ENCODE results near the gene CCDC24.

Gene CCDC24

DNA sequence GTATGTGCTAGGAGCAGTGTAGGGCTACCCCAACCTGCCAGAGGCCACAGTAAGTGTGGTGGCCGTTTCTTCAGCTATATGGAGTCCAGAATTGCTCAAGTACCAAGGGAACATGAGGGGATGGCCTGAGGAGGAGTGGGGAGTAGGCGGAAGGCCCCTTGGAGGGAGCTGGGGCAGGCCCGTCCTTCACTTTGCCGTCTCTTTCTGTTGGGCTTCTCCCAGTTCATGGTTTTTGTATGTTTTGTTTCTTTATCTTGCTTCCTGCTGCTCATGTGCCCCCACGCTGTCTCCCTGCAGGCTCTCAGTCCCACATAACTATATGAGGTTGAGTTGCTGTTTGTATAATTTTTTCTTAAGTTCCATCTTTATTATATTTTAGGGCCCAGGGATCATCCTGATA, 27.5 kb upstream of the CCDC24 start:
- DNase-seq: no peak

DNA sequence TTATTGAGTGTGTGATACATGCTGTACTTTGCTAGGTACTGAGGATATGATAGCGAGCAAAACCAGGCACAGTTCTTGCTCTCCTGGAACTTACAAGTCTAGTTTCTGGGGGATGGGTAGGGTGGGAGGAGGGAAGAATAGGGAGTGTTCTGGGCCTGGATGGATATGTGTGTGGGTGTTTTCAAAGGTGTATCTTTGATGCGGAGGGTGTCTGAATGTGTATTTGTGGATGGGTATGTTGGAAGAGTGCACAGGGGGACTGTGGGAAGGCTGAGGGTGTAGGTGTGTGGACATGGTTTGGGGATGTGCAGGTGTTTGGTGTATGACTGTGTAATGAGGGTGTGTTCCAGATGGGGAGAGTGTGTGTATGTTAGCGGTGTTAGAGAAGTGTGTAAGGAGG, 26.1 kb upstream of the CCDC24 start:
- no peak for DNase-seq

DNA sequence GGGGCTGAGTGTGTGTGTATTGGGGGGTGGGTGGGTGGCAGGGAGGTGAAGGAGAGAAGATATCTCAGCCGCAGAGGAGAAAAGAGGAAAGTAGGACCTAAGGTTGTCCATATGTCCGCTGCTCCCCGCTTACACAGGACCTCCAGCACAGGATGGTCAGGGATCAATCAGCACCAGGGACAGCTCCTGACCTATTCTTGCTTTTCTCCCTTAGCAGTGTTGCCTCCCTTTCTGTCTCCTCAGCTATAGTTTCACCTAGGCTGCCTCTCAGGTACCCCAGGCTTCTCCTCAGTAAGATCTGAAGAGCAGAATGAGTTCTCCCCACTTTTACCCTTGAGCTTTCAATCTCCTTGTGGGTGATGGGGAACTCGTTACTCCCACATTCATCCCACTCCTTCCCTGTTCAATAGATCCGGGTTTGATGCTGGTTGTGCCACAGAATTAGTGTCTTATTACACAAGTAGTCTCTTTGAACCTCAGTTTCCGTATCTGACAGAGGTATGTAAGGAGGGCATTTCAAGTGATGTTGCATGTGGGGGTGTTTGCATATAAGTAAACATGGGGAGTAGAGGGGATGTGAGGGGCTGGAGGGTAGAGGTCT, 23.0 kb upstream of the CCDC24 start:
- DNase-seq: no peak

DNA sequence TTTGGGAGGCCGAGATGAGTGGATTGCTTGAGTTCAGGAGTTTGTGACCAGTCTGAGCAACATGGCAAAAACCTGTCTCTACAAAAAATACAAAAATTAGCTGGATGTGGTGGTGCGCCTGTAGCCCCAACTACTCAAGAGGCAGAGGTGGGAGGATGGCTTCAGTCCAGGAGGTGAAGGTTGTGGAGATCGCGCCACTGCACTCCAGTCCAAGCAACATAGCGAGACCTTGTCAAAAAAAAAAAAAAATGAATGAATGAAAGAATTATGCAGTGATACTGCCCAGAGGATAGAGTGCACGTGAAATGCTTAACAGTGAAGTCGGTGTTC, 22.0 kb upstream of the CCDC24 start:
- no peak for DNase-seq

DNA sequence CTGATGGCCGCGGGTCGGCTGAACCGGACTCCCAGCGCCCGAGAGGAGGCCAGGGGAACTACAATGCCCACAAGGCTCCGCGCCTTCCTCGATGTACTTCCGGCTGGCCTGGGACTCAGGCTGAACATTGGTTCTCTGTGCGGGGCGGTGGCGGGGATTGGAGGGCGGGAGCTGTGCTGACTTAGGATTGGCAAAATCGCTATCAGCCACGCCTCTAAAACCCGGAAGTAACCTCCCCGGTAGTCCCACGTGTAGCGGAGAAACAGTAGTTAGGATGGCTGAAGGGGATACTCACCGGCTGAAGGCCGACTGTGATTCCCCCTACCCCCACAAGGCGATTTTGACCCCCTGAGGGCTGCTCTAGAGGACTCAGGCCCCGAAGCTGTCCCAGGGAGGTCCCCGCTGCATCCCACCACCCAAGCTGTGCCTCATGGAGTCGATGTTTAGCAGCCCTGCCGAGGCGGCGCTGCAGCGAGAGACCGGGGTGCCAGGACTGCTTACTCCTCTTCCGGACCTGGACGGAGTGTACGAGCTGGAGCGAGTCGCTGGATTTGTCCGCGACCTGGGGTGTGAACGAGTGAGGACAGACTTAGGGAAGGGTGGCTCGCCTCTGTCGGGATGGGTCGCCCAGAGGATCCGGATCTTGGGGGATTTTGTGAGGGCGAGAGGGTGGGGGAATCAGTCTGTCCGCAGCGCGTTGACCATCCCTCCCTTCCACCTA, 21.5 kb upstream of the CCDC24 start, which contains the start of gene DPH2:
Gene DPH2, plus strand, starts transcription at position 265 of the 721 bp plus-strand sequence. Its CDS starts 166 bp downstream, at position 431.
- peak; percentile 95 for DNase-seq

DNA sequence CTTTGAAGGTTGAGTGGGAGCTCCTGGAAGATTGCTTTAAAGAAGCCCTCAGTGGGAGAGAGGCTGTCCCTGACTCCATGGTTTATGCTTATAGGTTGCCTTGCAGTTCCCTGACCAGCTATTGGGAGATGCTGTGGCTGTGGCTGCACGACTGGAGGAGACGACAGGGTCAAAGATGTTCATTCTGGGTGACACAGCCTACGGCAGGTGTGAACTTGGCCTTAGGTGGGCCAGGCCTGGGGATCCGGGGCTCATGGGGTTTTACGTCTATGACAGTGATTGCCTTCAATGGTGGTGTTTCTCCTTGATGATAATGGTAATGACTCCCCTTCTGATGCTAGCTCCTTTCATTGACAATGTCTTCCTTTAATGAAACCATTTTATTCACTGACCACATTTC, 20.9 kb upstream of the CCDC24 start:
- no peak for DNase-seq

DNA sequence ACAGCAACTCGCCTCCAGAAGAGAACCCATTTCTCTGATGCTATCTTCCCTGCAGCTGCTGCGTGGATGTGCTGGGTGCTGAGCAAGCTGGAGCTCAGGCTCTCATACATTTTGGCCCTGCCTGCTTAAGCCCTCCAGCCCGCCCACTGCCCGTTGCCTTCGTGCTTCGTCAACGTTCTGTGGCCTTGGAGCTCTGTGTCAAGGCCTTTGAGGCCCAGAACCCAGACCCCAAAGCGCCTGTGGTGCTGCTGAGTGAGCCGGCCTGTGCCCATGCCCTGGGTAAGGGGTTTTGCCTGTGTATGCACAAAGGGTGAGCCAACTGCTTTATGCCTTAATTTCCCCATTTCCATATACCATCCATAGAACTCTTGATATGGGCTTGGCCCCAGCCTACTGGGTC, 20.5 kb upstream of the CCDC24 start:
- DNase-seq: no peak

DNA sequence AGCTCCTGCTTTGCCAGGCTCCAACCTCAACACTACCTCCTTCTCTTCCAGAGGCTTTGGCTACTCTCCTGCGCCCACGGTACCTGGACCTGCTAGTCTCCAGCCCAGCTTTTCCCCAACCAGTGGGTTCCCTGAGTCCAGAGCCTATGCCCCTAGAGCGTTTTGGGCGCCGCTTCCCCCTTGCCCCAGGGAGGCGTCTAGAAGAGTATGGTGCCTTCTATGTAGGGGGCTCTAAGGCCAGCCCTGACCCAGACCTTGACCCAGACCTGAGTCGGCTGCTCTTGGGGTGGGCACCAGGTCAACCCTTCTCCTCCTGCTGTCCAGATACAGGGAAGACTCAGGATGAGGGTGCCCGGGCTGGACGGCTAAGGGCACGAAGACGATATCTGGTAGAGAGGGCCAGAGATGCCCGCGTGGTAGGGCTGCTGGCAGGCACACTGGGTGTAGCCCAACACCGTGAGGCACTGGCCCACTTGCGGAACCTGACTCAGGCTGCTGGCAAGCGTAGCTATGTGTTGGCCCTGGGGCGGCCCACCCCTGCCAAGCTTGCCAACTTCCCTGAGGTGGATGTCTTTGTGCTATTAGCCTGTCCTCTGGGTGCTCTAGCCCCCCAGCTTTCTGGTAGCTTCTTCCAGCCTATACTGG, 19.9 kb upstream of the CCDC24 start:
- DNase-seq: no peak

DNA sequence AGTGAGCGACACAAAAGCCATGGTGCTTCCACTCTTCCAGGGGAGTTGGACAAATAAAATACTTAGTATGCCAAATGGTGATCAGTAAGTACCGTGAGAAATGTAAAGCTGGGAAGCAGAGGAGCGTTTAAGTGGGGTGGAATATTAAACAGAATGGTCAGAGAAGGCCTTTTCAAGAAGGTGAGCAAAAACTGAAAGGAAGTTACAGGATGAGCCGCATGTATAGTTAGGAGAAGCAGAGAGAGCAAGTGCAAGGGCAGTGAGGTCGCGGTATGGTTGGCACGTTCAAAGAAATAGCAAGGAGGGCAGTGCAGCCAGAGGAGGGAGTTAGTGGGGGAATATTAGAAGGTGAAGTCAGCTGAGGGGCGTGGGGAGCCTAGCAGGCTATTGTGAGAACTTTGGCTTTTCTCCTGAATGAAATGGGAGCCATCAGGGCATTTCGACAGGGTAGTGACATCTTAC, 17.4 kb upstream of the CCDC24 start:
- no peak for DNase-seq

DNA sequence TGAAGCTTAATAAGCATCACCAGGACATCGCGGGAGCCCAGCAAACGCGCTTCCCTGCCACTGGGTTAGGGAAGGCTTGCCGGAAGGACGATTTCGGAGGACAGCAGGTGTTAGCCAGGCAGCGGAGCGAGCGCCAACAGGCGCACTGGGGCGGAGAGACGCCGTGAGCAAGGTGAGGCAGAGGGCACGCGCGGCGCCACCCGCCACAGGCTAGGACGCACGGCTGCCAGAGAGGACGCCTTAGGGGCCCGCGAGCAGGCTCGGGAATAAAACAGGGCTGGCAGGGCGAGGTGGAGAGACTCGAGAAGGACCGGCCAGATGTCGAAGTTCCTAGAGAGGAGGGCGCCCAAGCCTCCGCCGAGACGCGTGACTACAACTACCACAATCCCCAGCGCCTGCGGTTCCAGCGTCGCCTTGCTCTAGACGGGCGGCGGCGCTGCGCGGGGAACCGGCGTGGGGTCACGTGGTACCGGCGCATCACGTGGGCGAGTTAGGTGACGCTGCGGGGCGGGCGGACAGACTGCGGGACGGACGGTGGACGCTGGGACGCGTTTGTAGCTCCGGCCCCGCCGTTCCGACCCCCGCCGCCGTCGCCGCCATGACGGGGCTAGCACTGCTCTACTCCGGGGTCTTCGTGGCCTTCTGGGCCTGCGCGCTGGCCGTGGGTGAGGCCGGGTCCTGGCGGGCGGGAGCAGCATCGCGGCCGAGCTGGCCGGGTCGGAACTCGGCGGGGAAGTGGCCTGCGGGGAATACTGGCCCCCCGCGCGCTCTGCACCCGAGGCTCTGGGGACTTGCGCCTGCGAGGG, 16.8 kb upstream of the CCDC24 start, which contains the start of gene ATP6V0B:
Gene ATP6V0B, plus strand, starts transcription at position 518 of the 806 bp plus-strand sequence. Its CDS starts 81 bp downstream, at position 599.
- peak; percentile 91 for DNase-seq

DNA sequence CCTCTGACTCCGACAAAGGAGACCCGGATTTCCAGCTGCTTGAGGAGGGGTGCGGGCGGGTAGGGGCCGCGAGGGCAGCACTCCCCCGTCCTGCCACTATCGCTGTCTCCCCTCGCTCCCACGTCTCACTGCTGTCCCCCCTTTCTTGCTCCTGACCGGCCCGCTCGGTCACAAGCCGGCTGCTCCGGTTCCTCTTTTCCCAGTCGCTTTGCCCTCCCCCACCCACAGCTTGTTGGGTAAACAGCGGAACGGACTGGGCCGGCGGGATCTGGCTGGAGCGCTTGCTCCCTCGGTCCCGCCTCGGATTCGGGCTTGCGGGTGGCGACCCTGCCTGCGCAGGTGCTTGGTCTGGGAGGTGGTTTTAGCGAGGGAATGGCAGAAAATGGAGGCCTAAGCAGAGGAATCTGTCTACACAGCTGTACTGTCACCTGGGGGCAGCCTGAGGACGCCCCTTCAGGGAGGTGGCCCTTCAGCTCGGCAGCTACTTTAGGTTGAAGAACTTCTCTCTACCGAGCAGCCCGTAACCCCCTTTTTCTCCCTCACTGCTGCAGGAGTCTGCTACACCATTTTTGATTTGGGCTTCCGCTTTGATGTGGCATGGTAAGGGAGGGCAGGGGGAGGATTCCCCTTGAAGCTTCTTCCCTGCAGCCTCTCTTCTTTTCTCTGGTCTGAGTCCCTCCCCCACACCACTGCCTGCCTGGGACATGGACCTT, 16.0 kb upstream of the CCDC24 start:
- DNase-seq: no peak

DNA sequence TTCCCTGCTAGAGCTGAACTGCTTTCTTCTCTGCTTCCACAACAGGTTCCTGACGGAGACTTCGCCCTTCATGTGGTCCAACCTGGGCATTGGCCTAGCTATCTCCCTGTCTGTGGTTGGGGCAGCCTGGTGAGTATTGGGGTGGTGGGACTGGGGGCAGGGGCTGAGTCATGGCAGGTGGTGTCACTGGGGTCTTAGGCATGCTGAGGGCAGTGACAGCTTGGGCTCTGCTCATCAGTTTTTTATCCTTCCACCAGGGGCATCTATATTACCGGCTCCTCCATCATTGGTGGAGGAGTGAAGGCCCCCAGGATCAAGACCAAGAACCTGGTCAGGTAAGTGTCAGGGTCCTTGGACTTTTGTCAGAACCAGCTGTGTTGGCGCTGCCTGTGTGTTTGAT, 15.4 kb upstream of the CCDC24 start:
- DNase-seq: no peak

DNA sequence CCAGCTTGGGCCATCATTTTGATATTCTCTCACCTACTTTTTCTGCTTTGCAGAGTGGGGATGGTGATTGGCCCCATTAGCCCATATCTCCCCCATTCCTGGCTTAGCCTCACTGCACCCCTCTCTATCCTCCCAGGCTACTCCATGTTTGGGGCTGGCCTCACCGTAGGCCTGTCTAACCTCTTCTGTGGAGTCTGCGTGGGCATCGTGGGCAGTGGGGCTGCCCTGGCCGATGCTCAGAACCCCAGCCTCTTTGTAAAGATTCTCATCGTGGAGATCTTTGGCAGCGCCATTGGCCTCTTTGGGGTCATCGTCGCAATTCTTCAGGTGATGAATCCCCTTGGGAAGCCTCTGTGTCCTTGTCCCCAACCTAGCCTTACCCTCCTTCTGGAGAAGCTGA, 14.5 kb upstream of the CCDC24 start:
- DNase-seq: no peak

DNA sequence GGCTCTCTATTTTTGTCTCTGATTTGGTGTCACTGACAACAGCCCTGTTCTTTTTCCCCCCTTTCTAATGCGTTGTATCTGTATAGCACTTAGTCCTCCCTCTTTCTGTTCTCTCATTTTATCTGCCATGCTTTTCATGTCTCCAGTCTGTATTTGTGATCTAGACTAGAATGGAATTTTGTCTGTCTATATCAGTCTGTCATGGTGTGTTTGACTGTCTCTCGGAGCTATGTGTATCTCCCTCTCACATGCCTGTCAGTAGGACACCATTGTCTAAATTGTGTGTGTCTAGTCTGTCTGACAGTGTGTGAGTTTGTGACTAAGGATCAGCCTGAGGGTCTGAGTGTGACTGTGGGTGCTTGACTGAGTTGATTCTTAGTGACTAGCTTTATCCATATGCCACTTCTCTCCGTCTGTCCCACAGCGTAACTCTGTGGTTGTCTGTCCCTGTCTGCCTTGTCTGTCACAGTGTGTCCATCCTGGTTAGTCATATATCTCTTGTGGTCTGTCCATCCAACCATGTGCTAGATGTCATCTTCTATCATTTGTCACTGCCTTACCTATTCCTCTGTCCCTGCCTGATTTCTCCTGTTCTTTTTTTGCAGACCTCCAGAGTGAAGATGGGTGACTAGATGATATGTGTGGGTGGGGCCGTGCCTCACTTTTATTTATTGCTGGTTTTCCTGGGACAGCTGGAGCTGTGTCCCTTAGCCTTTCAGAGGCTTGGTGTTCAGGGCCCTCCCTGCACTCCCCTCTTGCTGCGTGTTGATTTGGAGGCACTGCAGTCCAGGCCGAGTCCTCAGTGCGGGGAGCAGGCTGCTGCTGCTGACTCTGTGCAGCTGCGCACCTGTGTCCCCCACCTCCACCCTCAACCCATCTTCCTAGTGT, 13.8 kb upstream of the CCDC24 start:
- DNase-seq: no peak

DNA sequence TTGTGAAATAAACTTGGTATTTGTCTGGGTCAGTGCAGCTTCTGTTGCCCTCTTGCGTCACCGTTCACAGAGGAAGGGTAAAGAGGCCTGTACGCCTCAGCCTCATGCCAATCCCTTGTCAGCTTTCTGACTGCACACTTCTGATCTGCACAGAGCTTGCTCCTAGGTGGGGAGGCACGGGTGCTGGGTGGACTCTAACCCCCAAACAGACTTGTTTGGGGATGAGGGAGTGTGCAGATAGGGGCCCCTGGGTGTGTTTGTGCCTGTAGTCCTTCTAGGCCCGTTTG, 13.2 kb upstream of the CCDC24 start:
- DNase-seq: no peak

DNA sequence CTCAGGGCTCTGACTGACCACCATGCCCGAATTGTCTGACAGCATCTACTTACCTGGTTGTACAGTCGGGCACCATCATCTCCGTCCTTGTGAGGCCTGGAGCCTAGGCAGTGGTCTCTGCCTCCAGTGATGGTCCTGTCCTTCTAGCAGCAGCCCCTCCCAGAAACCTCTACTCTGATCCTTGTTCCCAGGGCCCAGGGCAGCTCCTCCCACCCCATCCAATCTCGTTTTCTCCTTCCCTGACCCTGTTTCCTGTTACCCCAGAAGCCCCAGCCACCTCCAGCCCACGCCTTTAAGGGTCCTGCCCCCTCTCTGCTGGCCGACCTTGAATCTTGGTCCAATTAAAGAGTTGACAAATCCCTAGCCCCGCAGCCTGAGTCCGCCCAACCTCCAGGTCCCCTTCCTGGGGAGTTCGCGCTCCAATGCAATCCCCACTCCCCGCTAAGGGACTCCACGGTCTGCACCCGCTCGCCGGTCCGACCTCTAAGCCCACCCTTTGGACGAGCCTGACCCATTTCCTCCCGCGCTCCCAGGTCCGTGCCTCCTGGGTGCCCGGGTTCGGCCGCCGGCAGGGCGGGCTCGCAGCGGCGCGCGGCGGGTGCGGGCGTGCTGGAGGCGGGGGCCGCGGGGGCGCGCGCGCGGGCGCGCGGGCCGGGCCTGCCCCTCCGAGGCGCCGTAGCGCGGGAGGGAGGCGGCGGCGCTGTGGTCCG, 12.7 kb upstream of the CCDC24 start, which contains the start of gene B4GALT2:
Gene B4GALT2, plus strand, starts transcription at position 660 of the 710 bp plus-strand sequence. CDS start 1,951 bp downstream, outside the sequence.
- no peak for DNase-seq

DNA sequence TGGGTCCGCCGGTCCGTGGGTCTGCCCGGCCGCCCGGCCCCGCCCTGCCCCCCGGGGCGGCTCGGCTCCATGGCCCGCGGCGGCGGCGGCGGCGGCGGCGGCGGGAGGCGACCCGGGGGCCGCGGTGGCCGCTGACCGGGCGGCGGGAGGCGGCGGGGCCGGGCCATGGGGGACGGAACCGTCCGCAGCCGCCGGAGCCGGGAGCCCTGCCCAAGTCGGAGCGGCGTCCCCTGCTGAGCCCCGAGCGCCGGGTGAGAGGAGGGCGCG, 12.2 kb upstream of the CCDC24 start:
- no peak for DNase-seq

DNA sequence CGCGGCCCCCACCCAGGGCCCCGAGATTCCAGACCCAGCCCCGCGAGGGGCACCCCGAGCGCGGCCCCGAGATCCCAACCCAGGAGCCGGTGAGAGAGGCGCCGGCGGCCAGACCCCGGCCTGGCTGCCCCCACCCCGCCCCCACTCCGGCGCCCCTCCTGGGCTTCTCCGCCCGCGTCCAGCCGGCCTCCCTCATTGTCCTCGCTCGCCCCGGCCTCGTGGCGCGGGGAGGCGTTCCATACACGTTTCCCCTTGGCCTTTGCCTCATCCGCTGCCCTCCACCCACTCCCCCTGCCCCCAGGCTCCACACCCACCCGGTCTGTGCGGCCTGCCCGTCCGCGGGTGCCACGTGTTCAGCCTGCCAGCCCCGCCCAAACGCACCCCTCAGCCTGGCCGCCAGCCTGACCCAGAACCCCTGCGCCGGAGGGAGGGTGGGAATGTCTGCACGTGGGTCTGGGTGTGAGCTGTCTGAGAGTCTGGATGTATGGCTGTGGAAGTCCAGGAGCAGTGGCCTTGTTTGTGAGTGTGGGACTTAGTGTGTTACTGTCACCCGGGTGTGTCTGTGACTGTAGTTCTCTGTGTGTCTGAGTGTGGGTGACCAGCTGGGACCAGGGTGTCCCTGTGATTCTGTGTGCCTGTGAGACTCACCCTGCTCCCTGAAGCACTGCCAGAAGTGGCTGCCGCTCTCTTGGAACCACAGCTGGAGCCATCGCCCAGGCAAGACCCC, 11.7 kb upstream of the CCDC24 start:
- DNase-seq: peak; percentile 64

DNA sequence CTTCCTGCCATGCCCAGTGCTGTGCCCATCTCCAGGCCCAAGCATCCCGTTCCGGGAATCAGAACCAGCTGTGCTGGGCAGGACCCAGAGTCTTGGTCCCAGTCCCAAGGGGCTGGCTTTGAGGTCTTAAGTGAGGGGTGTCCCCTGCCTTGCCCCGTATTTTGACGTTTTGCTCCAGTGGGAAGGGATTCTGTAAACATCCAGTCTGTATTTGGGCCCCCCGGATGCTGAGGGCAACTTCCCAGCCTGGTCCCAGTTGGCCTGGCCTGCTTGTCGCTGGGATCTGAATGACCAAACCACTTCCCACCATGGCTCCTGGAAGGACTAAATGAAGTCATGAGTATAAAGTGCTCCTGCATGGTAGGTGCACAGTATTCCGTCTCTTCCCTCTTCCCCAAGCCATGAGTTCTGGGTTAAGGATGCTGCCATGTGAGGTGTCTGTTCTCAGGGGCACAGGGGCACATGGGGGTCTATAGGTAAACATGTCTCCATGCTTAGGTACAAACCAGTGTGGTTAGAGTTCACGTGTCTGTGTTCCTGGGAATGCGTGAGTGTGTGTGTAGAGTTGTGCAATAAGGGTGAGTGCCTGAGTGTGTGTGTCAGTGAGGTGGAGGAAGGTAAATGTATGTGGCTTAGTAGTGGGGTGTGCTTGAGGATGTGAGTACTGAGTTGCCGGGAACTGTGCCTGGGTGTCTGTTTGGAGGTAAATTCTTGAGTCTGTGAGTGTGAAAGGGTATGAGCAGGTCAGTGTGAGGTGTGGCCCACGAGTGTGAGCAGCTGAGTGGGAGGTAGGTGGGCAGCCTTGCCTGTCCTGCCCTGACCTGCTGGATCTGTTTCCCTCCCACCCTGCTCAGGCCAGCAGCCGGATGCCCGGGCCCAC, 10.9 kb upstream of the CCDC24 start:
- DNase-seq: peak; percentile 49

DNA sequence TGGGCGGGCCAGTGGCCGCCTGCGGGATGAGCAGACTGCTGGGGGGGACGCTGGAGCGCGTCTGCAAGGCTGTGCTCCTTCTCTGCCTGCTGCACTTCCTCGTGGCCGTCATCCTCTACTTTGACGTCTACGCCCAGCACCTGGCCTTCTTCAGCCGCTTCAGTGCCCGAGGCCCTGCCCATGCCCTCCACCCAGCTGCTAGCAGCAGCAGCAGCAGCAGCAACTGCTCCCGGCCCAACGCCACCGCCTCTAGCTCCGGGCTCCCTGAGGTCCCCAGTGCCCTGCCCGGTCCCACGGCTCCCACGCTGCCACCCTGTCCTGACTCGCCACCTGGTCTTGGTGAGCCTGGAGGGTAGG, 10.3 kb upstream of the CCDC24 start:
- DNase-seq: no peak
